Skin epidermis (tissue), 12 donors: ENCODE measurements around the gene C9orf78.

ENCODE experiments used
- H3K27ac ChIP-seq, 21 experiments: fragments of 200-600 bp; sonication (generic) in 11 of 21; one replicate each; pipeline ENCODE4 v1.5.0; 2020; ENCODE audit warnings: mild to moderate bottlenecking in 3 of 21, inconsistent platforms in 2 of 21, moderate library complexity in 2 of 21
- H3K4me3 ChIP-seq, 7 experiments: fragments of 200-600 bp; sonication (generic) in 2 of 7; one replicate each; pipeline ENCODE4 v1.5.0; 2020; ENCODE audit warnings: inconsistent platforms in 2 of 7, mild to moderate bottlenecking in 2 of 7, moderate library complexity in 1 of 7

The C9orf78 gene, protein sequence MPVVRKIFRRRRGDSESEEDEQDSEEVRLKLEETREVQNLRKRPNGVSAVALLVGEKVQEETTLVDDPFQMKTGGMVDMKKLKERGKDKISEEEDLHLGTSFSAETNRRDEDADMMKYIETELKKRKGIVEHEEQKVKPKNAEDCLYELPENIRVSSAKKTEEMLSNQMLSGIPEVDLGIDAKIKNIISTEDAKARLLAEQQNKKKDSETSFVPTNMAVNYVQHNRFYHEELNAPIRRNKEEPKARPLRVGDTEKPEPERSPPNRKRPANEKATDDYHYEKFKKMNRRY

DNA sequence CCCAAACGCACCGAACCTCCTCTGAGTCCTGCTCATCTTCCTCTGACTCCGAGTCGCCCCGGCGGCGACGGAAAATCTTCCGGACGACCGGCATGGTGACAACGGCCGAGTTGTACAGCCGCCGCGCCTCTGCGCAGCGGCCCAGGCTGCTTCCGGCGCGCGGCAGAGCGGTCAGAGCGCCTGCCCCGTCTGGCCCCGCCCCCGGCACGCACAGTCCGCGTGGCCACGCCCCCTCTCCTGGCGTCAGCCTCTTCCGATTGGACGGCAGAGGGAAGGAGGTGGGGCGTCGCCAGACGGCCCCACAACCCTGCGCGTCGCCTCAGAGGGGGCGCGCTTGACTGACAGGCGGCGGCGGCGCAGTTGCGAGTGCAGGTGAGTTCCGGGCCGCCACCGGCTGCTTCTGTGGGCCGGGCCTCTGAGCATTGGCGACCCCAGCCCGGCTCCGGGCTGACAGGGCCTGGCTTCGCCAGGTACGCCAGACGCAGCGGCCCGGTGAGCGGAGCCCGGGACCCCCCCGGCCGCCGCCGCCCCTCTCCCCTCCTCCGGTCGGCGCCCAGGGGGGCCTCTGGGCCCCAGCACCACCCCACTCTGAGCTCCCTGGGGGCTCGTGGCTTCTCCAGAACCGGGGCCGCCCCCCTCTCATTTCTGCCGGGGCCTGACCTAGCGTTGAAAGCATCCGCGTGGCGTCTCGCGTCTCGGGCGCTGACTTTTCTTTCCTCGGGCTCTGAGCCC lies at the start of gene C9orf78, which contains the start of gene USP20:
C9orf78 (minus strand) TSS at position 148 of the 732 bp plus-strand sequence; CDS start at position 94, 54 bp downstream.
USP20 (plus strand) TSS at position 331 of the 732 bp plus-strand sequence. CDS start 17,098 bp downstream, outside the sequence.
- peak within 1 kb of the TSS; percentile 43 to 95 (median 92) for H3K27ac ChIP-seq

DNA sequence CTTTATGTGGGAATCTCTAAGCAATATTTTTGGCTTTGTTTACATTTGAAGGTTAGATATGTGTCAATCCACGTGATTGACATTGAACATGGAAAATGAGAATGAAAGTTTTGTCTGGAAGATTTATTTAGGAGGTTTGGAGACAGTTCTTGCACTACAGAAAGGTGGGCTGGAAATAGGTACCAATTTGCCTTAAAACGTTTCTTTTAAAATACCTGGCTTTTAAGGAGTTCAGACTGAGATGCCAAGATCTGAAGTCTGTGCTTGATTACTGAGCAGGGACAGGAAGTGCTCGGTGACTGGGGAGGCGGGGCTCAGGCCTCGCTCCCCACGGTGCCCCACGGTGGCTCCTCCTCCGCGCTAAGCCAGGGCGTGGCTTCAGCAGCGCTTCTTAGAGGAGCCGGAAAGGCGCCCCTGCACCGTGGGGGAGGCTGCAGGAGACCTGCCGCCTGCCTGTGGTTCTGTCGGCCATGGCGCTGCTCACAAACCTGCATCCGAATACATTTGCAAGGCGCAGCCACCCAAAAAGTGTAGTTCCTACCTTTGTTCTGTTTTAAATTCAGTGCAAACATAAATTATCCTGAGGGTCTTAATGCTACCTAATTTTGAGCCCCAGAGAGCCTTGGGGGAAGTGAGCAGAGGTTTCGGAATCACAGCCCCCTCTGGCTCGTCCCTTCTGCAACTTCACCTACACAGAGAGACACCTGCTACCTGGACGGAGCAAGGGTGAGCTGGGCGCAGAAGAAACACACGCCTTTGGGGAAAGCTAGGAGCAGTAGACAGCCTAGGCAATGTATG lies 49.3 kb upstream of the C9orf78 start:
- peak overlapping the region; percentile 72 to 98 (median 90) for H3K27ac ChIP-seq
- H3K4me3 ChIP-seq, result peak overlapping the region; percentile 32 to 43 (median 38)

More for the DNA sequence above, at the start of gene C9orf78, which contains the start of gene USP20:
- peak within 1 kb of the TSS; percentile 70 to 100 (median 97) for H3K4me3 ChIP-seq

DNA sequence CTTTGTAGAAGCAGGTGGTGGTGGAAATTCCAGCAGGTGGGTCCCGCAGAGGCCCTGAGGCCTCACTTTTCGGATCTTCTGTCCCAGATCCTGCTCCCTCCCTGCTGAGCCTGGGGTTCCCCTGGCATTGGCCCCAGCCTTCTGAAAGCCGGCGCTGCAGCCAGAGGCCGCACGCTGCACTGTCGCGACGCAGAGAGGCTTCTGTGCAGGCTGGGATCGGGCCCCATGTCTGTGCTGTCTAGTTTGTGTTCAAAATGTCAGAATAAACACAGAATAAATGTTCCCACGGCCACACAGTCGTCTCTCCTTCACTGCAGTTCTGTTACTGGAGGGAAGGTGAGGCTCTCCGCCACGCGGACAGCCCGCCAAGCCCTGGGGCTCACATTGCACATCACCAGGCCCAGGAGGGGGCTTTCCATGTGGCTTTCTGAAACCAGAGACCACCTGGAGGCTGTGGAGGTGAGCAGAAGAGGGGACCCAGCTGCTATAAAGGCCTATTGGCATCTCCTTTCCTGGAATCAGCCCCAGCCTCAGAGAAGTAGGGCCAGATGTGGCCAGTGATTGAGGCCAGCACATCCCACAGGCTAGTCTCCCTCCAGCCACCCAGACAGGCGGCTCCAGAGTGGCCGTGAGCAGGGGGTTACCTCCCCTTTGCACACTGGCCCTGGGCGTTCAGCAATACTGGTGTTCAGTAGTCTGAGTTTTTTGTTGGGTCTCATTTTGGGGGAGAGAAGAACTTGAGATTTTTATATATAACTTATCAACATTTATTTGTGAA lies 46.7 kb upstream of the C9orf78 start:
- no peak overlapping the region for H3K4me3 ChIP-seq
- H3K27ac ChIP-seq, result peak overlapping the region in 2 of 21 experiments; percentile 17 to 39

DNA sequence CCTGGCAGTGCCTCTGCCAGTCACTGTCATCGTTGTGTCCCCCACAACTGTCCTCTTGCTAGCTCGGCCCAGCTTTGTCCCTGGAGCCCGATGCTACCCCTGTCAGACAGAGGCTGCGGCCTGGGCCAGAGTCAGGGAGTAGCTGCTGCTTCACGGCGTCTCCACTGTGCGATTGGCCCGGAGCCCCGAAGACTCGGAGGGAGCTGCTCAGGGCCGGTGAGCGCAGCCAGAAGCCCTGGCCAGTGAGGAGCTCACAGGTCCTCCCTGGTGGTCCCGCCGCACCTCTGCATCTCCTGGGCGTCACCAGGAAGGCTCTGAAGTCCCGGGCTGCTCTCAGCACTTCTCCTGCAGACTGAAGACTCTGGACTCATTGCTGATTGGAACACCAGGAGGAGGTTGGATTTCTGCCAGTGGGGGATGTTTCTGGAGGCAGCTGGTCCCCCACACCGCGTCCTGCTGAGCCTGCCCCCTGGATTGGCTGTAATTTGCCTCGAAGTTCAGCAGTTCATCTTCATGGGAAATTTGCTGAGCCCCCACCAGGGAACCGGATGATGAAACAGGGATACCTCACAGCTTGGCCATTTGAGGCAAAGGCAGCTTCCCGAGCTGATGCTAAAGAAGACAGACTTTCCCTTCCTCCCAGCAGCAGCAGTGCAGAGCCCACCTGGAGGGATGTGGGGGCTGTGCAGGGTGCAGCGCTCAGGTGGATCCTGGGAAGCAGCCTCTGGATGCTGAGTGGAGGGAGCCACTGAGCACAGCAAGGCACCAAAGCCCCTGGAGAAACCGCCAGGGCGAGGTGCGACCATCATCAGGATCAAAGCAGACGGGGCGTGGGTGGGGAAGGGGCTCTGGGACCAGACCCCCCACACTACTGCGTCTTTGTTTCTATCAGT lies 45.8 kb upstream of the C9orf78 start:
- H3K27ac ChIP-seq, result peak overlapping the region in 2 of 21 experiments; percentile 17 to 39

DNA sequence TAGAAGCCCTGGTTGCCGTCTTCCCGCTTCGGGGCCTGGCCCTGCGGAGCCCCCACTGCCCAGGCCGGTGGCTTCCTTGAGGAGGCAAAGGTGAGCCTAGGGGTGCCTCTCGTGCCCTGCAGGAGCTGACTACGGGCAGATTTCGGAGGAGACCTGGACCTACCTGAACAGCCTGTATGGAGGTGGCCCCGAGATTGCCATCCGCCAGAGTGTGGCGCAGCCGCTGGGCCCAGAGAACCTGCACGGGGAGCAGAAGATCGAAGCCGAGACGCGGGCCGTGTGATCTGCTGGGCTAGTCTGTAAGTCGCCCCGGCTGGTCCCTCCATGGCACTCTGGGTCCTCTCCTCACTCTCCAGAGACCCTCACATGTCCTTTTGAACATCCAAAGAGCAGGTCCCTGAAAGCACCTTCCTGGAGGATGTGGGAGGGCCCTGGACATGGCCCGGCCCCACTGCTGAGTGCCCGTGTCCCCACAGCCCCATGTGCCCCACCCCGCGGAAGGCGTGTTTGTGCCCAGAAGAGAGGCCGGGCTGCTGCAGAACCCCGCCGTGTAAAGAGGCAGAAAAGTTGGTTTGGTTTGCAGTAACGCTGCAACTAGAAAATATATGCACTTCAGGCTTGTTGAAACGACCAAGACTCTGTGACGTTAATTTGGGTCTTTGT lies 45.0 kb upstream of the C9orf78 start:
- no peak overlapping the region for H3K27ac ChIP-seq

More for the DNA sequence above, 45.8 kb upstream of the C9orf78 start:
- H3K4me3 ChIP-seq, result no peak overlapping the region

DNA sequence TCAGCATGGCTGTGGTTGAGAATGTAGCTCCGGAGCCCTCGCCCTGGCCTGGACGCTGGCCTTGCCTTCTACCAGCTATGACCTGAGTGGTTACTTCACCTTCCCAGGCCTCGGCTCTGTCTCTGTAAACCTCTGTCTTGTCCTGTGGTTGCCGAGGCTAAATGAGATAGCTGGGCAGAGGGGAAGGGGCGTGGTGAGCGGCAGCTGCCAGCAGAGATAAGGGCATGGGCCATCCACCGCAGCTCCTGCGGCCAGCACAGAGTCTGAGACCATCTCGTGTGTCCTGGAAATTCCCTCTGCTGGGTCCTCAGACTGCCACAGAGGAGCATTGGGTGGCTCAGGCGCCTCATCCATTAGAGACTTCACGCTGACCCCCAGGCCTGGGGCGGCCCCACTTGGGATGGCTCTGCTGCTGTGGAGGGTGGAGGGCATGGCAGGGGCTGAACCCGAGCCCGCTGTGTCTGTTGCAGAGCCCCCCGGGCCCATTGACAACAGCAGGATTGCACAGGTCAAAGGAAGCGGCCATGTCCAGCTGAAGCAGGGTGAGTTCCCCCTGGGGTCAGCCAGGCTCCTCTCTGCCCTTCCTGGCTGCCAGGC lies 44.1 kb upstream of the C9orf78 start:
- H3K27ac ChIP-seq, result no peak overlapping the region
- no peak overlapping the region for H3K4me3 ChIP-seq

More for the DNA sequence above, 45.0 kb upstream of the C9orf78 start:
- no peak overlapping the region for H3K4me3 ChIP-seq

DNA sequence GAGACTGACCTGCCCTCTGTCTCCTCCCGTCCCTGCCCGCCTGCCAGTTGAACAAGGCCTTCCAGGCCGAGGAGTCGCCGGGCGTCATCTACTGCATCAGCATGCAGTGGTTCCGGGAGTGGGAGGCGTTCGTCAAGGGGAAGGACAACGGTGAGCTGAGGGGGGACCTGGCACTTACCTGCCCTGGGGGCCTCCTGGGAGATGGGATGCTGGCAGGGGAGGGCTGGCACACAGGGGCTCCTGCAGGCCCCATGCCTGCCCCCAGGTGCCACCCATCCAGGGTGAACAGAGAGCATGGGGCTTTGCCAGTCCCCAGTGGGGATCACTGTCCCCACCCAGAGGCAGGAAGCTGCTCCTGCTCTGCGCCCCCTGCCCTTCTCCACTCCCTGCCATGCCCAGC lies 43.2 kb upstream of the C9orf78 start:
- H3K4me3 ChIP-seq, result no peak overlapping the region
- peak overlapping the region in 1 of 21 experiments; percentile 20 for H3K27ac ChIP-seq

DNA sequence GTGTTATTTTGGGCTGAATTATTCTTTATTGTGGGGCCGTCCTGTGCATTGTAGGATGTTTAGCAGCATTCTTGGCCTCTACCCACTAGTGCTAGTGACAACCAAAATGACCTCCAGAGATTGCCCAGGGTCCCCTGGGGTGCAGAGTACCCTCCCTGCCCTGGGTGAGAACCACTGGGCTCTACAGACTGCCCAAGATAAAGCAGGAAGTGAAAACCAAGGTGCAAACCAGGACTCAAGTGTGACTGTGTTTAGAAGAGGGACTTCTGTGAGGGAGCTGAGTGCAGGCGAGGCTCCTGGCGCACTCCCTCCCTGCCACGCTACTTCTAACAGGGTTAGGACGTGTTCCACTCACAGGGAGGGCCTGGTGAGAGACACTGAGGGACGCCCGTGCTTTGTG lies 41.7 kb upstream of the C9orf78 start:
- peak overlapping the region in 1 of 21 experiments; percentile 50 for H3K27ac ChIP-seq
- H3K4me3 ChIP-seq, result no peak overlapping the region

DNA sequence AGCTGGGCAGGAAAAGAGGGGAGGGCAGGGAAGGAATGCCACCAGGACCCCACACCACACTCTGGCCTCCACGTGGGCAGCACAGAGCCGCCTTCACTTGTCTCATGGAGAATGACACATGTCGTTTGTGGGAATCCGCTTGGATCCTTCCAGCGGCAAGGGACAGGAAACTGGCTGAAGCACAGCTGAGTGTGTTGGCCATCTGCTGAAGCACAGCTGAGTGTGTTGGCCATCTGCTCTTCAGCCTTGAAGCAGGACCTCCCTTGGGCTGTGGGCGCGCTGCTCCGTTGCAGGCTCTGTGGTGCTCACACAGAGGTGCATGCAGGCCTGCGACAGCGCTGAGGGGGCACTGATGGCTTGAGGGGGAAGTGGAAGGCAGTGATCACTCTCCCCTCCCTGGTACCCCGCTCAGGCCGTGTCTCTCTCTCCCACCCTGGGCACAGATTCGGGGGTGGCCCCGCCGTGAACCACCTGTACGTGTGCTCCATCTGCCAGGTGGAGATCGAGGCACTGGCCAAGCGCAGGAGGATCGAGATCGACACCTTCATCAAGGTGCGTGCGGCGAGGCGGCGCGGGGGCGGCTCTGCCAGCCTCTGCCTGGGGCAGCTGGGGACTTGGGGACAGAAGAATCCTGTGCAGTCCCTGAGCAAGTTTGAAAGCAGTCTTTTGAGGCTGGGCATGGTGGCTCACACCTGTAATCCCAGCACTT lies 40.8 kb upstream of the C9orf78 start:
- H3K27ac ChIP-seq, result no peak overlapping the region
- H3K4me3 ChIP-seq, result no peak overlapping the region

DNA sequence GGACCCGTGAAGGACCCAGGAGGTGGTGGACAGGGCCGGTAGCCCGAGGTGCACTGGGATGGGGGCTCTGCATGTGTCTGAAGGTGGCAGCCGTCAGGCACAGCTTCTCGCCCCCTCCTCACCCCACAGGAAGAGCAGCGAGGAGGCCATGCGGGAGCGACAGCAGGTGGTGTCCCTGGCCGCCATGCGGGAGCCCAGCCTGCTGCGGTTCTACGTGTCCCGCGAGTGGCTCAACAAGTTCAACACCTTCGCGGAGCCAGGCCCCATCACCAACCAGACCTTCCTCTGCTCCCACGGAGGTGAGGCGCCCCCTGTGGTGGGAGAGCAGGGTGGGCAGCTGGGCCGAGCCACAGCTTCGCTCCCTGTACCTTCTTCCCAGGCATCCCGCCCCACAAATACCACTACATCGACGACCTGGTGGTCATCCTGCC lies 40.1 kb upstream of the C9orf78 start:
- H3K27ac ChIP-seq, result no peak overlapping the region
- H3K4me3 ChIP-seq, result no peak overlapping the region

DNA sequence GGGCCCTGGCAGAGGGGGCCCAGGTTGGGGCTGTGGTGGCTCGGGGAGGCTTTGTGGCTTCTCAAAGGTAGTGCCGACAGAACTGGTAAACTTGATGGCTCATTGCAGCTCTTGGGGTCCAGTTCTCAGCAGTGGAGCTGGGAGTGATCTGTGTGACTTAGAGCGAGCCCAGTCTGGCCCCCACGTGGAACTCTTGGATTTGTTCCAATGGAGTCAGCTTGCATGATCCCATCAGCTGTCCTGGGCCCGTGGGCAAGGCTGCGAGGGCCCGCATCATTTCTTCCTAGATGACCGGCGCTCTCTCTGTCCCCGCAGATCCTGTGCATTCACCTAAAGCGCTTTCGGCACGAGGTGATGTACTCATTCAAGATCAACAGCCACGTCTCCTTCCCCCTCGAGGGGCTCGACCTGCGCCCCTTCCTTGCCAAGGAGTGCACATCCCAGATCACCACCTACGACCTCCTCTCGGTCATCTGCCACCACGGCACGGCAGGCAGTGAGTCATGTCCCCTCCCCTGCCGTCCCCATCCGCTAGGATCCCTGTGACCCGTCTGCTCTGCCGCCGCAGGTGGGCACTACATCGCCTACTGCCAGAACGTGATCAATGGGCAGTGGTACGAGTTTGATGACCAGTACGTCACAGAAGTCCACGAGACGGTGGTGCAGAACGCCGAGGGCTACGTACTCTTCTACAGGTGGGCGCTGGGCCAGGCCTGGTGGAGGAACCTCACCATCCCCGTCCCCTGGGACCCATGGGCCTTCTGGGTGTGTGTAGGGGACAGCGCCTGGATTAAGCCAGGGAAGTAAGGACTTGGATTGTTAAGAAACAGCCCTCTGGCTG lies 39.4 kb upstream of the C9orf78 start:
- H3K4me3 ChIP-seq, result no peak overlapping the region
- H3K27ac ChIP-seq, result no peak overlapping the region

DNA sequence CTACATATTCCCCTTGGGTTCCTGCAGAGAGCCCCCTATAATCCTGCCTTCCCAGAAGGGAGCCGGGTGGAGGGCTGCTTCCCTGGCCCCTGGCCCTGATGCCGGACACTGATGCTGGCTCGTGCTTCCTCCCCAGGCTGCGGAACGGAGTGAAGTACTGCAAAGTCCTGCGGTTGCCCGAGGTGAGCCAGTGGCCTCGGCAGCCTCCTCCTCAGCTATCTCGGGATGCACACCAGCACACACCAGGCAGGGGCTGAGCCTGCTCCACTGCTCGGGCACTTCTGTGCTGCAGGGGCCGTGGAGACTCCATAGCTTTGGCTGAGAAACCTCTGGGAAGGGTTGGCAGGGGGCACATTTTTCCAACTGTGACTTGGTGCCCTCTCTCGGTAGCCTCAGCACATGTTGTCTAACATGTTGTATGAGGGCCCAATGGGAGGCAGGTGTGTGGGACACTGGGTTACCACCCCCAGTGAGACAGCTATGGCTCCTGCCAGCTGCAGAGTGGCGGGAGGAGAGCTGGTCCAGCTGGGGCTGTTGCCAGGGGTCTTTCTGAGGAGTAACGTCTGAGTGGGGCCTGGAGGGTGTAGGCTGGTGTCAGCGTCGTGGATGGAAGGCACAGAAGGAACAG lies 38.6 kb upstream of the C9orf78 start:
- no peak overlapping the region for H3K4me3 ChIP-seq
- no peak overlapping the region for H3K27ac ChIP-seq

DNA sequence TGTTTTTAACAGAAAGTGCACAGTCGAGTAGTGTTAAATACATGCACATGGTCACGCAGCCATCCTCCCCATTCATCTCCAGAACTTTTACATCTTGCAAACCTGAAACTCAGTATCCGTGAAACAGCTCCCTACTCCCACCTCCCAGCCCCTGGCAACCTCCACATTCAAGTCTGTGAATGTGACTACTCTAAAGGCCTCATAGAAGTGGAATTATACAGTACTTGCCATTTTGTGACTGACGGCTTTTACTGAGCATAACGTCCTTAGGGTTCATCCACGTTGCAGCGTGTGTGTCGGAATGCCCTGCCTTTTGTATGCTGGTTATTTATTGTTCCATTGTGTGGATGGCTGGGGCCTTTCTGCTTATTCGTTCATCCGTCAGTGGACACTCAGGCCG lies 36.0 kb upstream of the C9orf78 start:
- Histone ChIP-seq H3K4me3 (no peak overlapping the region), H3K27ac (no peak overlapping the region)

DNA sequence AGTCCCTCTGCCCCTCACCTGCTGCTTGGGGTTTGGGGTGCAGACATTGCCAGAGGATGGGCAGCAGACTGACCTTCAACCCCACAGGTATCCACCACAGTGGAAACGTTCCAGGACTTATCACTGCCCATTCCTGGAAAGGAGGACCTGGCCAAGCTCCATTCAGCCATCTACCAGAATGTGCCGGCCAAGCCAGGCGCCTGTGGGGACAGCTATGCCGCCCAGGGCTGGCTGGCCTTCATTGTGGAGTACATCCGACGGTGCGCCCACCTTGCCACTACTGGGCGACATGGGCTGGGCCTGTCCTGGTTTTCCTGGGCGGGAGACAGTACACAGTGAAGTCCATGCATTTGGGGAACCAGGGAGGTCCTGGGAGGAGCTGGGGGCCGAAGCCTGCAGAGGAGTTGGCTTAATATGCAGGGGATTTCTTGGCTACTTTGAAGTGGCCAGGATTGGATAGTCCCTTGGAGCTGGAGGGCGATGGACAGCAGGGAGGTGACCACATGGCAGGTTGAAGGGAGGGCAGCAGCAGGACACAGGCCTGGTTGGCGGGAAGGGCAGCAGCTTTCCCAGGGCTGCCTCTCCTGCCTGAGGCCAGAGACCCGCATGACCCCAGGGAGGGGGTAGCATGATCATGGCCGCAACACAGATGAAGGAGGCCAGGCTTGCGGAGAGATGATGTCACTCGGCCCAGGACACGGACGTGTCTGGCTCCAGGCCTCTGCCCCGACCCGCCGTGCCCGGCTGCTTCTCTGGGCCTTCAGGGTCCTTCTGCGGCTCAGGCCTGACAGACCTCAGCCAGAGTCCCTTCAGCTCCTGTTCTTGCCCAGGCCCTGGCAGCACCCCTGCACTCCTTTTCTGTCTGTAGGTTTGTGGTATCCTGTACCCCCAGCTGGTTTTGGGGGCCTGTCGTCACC lies 34.8 kb upstream of the C9orf78 start:
- Histone ChIP-seq H3K4me3 (no peak overlapping the region), H3K27ac (peak overlapping the region in 15 of 21 experiments; percentile 14 to 94 (median 67))
